HG03175 (cell line): ENCODE results near the gene SLC16A13.
A peak's percentile ranks its signal among the peaks of the same experiment; 100 is the strongest.
"Not testable (repeated sequence)": the region's sequence is repeated elsewhere in the genome, so short reads cannot be mapped to it uniquely, and the experiment has no call there.

ENCODE experiments used
- ATAC-seq: cut with Tn5 transposase; IDR thresholded peaks from one replicate; pipeline ENCODE4 v1.9.1; 2021; ENCODE audit warnings: mild to moderate bottlenecking, moderate library complexity; ENCODE audit not compliant: unreplicated experiment

Gene SLC16A13, protein sequence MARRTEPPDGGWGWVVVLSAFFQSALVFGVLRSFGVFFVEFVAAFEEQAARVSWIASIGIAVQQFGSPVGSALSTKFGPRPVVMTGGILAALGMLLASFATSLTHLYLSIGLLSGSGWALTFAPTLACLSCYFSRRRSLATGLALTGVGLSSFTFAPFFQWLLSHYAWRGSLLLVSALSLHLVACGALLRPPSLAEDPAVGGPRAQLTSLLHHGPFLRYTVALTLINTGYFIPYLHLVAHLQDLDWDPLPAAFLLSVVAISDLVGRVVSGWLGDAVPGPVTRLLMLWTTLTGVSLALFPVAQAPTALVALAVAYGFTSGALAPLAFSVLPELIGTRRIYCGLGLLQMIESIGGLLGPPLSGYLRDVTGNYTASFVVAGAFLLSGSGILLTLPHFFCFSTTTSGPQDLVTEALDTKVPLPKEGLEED

DNA sequence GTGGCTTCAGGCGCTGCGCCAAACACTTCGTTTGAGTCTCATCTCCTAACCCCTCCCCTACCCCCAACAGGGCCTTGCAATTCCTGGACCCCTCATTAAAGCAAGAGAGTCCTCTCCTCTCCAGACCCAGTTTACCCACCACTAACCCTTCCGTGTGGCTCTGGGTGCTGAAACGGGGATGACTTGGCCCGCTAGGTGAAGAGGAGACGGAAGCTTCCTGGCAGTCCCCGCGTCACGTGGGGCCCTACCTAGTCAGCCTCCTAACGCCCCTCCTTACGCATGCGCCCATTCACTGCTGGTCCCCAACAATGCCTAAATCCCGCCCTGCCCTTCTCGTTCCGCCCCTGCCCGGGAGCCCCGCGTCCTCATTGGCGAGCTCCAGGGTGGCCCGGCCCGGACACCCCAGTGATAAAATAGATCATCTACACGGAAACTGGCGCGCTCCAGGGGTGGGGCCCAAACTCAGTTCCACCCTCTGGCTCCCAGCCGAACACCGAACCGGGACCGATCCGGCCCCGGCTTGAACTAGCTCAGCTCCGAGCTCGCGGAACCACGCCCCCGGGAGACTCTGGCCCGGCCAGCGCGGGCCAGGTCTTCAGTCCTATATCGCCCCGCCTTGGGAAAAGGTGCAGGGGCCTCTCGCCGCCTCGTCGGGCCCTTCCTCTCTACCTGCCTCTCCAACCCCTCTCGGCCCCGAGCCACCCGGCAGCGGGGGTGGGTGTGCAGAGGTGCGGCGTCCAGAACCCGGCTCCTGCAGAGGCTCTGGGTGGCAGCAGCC lies at the start of gene SLC16A13:
TSS of gene SLC16A13 (plus strand) at position 425 of the 778 bp plus-strand sequence. CDS start 368 bp downstream, outside the sequence.
- peak; percentile 86 for ATAC-seq

DNA sequence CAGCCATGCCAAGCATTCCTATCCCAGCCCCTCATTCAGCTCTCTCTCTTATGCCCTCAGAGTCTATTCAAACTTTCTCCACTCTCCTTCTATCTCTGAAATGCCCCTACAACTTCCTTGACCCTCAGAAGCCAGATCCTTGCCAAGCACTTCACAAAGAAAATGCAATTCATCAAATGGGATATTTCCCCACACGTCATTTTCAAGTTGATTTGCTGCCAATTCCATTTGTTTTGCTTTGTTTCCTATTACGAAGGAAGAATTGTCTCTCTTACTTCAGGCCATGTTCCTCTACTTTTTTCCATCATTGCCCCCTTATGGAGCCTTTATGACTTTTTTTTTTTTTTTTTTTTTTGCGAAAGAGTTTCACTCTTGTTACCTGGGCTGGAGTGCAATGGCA lies 49.1 kb upstream of the SLC16A13 start:
- ATAC-seq: no peak

DNA sequence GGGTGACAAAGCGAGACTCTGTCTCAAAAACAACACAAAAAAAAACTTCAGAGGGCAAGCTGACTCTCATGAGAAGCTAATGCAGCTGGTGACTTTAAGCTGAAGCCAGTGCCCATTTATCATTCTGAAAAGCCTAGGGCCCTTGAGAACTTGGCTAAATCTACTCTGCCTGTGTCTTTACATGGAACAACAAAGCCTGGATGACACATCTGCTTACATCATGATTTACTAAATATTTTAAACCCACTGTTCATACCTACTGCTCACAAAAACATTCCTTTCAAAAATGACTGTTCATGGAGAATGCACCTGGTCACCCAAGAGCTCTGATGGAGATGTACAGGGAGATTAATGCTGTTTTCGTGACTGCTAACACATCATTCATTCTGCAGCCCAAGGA lies 46.0 kb upstream of the SLC16A13 start:
- ATAC-seq: no peak

DNA sequence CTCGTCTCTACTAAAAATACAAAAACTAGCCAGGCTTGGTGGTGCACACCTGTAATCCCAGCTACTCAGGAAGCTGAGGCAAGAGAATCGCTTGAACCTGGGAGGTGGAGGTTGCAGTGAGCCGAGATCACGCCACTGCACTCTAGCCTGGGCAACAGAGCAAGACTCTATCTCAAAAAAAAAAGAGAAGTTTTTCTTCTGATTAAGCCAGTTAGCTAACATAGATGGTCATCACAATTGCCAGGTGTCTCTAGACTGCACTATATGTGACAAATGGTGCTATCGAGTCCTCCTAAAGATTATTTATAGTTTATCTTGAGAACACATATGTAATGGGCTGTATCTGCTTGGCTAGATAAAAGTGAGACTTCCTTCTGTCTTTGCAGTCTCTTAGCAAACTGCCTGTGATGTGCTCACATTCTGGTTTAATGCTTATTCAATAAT lies 42.2 kb upstream of the SLC16A13 start:
- not testable (repeated sequence) for ATAC-seq

DNA sequence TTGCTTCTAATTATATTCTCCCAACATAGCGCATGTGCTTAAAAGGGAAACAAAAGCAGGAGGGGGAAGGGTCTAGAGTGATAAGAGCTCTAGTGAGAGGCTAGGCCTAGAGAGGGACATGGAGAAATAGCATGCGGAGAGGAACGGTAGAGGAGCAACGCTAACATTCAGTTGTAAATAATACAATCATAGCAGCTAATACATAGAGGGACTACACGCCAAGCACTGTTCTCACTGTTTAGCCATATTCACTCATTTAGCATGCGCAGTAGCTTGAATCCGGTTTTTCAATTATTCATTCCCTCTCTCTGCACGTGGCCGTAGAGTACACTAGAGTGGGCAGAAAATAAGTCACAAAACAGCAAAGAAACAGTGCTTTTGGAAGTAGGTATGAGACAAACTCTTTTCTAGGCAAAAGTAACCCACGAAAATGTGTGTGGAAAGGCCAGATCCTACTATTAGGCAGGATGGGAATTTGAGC lies 41.7 kb upstream of the SLC16A13 start:
- ATAC-seq: no peak

DNA sequence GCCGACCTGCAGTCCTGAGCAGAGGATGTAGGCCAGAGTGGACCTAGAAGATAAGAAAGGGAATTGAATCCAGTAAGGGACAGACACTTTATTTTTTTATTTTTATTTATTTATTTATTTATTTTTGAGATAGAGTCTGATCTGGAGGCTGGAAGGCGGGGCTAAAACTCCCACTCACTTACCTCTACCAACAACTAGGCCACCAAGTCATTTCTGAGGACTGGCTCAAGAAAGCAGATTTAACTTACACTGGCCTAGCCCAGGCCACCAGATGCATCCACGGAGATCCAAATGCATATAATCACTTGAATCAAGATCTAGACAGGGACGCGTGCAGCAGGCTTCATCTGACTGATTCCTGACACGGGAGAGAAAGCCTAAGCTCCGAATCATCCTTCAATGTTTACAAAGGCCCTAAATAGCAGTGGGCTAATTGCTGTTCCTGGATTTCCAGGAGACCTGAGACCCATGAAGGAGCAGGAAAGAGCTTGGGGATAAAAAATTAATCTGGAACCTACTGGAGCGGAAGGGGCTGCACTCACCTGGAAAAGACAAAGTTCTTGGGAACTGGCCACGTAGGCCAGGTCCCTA lies 41.1 kb upstream of the SLC16A13 start:
- no peak for ATAC-seq

DNA sequence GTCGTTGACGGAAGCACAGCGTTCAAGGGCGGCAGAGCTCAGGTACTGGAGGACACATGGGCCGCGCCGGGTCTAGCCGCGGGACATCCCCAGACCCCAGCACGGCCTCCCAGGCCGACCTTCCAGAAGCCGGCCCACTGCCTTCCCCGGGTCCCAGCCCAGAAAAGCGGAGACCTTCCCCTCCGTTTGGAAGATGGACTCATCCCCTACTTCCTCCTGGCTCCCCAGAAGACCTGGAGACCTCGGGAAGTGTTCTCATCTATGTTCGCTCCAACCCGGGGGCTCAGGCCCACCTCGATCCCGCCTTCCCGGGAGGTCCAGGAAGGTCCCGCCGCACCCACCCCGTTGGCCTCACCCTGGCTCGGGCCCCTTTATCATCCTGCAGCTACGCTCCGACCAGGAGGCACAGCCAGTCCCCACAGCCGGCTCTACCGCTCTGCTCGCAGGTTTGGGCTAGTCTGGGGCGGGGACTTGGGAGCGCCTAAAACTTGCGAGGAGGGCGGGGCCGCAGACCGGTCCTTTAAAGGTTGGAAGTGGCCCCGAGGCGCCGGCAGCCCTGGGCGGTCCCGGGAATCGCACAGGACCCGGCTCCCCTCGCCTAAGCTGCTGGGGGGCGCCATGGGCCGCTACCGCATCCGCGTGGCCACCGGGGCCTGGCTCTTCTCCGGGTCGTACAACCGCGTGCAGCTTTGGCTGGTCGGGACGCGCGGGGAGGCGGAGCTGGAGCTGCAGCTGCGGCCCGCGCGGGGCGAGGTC lies 40.1 kb upstream of the SLC16A13 start, which contains the start of gene ALOX12:
TSS of gene ALOX12 (plus strand) at position 550 of the 756 bp plus-strand sequence. CDS start at position 619, 69 bp downstream.
- ATAC-seq: no peak

DNA sequence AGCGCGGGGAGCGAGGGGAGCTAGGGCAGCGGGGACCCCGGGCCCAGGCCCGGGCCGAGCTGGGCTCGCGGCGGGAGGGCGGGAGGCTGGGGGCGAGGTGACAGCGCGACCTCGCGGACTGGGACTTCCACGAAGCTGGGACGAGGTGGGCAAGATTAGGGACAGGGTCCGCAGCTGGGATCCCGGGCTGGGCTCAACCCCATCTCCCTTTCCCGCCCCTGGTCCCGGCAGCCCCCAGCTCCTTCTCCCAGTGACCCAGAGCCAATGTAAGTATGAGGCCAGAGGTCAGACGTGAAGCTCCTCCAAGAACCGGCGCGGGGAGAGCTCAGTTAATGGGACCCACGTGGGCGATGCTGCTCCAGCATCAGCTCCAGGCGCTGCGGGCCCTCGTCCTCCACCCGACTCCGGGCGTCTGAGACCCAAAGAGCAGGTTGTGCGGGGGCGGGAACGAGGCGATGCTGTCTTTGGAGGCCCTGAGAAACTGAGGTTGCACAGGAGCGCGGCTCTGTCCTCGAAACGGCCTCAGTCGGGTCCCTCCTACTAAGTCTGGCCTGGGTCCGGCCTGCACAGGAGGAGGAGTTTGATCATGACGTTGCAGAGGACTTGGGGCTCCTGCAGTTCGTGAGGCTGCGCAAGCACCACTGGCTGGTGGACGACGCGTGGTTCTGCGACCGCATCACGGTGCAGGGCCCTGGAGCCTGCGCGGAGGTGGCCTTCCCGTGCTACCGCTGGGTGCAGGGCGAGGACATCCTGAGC lies 39.4 kb upstream of the SLC16A13 start:
- ATAC-seq: no peak

DNA sequence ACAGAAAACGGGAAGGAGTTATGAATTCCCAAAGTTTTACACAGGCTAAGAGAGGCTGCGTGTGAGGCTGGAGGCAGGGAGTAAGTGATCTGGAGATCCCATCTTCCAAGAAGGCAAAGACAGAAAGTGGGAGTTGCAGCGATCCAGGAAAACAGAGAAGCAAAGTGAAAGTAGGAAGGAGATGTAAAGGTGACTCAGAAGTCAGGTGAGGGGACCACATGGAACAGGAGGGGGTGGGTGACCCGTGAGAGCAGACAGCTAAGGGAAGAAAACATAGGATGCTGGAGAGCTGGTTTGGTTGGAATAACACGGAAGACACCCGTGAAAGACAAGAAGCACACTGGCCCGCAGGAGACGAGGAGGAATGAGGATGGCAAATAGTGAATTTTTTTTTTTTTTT lies 38.6 kb upstream of the SLC16A13 start:
- ATAC-seq: no peak

DNA sequence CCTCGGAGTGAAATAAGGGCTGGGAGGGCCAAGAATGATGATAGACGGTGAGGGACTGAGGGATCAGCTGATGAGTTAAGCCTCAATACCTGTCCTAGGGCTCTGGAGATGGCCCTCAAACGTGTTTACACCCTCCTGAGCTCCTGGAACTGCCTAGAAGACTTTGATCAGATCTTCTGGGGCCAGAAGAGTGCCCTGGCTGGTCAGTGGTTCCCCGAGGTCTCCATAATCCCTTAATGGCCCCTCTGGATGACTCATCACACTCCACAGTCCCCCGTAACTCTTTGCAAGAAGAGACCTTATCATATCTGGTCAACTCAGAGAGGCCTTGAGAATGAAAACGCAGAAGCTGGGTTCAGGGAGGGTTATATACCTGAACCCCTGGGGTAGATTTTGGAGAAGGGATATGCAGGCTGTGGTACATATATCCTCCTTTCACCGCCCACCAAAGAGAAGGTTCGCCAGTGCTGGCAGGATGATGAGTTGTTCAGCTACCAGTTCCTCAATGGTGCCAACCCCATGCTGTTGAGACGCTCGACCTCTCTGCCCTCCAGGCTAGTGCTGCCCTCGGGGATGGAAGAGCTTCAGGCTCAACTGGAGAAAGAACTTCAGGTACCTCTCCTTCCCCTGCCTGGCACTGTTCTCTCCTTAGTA lies 36.8 kb upstream of the SLC16A13 start:
- no peak for ATAC-seq

DNA sequence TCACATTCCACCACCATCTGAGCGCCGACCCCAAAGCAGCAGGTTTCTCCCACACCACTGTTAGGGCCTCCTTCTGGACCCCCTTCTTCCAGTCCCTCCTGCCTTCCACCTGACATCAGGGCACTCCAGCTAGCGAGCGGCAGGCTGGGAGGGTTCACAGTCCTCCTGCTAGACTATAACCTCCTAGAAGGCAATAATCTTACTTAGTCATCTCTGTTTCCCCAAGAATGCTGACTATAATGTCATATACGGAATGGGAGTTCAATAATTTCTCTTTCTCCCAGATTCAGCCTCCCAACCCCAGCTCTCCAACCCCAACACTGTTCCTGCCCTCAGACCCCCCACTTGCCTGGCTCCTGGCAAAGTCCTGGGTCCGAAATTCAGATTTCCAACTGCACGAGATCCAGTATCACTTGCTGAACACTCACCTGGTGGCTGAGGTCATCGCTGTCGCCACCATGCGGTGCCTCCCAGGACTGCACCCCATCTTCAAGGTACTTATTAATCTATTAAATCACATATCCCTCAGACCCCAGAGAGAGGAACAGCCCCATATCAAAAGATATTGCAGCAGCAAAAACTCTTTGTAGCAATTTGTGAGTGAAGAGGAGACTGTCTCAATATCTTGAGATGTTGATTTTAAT lies 34.4 kb upstream of the SLC16A13 start:
- ATAC-seq: no peak

DNA sequence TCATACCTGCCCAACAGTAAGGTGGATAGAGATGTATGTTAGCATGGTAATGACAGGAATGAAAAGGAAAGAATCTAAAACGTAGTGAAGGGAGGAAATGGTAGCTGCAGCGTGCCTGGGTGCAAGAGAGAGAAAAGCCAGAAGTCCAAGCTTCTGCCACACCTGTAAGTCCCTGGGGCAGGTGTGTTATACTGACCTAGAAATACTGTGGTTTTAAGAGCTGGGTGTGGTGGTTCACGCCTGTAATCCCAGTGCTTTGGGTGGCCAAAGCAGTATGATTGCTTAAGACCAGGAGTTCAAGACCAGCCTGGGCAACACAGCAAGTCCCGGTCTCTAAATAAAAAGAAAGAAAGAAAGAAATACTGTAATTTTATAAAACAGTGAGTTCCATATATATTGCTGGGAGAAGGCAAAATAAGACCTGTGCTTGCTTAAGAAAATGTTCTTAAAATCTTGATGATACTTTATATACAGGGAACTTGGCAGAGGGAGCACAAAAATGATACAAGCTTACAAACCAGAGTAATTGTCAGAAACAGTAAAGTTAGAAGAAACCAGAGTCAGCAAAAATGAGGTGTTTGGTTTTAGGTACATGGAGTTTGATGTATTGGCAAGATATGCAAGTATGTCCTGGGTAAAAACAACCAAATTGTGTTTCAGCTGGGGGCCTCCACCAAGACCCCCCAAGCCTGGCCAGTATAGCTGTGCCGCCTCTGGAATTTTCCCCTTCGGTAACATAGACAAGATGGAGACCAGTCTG lies 33.3 kb upstream of the SLC16A13 start:
- ATAC-seq: no peak

DNA sequence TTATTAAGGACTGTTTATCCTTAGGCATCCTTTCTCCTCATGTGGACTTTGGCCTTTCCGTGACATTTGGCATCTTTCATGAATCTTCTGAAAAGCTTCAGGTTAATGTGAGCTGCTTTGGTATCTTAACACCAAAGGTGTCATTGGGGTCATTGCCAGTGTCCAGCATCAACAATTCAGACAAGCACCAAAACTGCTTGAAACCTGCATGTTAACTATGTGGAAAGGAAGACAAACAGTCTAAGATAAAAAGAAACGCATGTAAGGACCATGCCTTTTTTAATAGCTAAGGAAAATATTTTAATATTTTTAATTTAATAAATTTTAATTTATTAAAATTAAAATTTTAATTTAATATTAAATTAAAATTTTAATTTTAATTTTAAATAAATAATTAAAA lies 32.1 kb upstream of the SLC16A13 start:
- ATAC-seq: no peak

DNA sequence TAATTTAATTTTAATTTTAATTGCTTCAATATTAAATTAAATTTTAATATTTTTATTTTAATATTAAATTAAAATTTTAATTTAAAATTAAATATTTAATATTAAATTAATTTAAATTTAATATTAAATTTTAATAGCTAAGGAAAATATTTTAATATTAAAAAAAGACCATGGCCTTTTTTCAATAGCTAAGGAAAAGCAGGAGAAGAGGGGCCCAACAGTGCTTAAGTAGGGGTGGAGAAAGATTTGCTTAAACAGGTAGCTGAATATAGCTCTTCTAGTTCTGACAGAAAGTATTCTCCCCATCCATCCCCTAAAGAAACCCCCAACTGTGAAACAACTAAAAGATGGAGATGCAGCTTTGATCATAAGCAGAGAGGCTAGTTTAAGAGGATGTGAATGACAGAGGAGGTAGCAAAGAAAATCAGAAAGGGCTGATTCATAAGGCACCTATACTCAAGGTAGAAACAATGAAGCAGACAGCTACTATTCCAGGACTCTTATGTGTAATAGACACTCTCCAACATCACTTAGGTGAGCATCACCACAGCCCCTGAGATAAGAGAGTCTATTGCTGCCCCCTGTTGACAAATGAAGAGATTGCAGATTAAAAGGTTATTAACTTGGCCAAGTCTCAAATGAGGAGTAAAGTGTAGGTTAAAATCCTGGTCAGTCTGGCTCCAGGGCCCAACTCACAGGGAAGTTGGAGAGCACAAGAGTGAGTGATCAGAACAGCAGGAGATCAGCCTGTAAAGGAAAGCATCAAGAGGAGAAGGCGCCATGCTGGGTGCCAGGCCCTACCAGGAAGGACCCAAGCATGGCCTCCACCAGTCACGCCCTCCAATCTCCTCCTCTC lies 31.2 kb upstream of the SLC16A13 start:
- ATAC-seq: no peak

DNA sequence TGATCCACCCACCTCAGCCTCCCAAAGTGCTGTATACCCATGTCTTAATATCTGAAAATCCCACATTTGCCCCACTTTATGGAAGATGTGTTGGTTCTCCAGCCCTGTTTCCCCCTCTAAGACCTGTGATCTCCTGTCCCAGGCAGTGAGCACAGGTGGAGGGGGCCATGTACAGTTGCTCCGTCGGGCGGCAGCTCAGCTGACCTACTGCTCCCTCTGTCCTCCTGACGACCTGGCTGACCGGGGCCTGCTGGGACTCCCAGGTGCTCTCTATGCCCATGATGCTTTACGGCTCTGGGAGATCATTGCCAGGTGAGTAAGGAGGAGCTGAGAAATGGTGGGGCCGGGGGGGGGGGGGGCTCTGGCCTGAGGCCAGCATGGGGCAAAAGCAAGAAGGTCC lies 30.1 kb upstream of the SLC16A13 start:
- no peak for ATAC-seq

DNA sequence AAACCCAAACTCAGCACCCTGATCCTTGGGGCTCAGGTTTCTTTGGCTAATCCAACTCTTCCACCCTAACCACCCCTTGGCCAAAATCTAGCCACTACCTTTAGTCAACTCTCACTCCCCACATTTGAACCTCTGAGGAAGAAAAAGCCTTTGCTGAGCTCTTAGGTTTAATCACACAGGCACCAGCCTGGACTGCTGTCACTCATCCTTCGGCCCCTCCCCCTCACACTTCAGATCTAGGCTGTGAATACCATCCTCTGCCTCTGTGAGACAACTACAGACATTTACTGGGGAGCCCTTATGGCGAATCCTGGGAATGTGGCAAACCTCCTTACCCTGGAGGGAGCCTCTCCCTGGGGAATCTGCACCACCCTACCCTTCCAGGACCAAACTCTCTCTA lies 28.7 kb upstream of the SLC16A13 start:
- no peak for ATAC-seq

DNA sequence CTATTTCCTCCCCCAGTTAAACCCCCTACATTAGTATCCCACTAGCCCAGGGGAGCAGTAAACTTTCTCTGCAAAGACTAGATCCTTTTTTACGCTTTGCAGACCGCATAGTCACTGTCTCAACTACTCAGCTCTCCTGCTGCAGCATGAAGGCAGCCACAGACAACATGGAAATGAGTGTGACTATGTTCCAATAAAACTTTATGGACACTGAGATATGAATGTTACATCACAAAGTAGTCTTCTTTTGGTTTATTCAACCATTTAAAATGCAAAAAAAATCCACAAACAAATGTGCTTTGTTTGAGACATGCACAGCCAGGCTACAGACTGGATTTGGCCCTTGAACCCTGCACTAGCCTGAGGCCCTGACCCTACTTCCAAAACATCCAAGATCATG lies 25.3 kb upstream of the SLC16A13 start:
- ATAC-seq: no peak
